ENCODE results near the gene ACADSB.

DNA sequence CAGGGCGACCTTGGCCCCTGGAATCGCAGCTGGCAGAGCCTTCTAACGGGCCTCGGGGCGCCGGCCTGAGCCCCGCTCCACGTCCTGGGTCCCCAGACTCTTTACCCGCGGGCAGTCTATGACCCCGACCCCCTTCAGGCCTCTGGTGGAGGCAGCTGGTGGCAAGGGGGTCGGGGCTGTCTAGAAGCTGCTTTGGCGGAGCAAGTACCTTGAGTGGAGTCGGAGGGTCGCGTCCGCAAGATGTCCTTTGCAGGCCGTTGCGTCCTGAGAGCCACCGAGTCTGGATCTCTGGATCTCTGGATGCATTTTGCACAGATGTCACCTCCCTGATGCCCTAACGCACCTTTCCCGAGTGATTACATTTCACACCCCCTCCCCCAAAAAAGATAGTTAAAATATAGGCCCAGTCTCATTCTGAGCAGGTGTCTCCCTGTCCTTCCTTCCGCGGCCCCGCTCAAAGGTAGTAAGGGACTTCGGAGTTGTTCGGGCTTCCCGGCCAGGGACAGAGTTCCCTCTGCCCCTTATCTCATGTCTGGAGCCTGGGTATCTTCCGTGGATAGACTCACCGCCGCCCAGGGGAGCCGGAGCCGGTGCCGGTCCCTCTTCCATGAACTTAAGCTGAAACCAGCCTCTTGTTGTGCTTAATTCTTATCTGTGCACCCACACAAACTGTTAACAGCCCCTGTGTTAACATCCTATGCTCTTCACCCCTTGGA lies 457 bp downstream of the ACADSB start:
- TF ChIP-seq, protein P1, sequence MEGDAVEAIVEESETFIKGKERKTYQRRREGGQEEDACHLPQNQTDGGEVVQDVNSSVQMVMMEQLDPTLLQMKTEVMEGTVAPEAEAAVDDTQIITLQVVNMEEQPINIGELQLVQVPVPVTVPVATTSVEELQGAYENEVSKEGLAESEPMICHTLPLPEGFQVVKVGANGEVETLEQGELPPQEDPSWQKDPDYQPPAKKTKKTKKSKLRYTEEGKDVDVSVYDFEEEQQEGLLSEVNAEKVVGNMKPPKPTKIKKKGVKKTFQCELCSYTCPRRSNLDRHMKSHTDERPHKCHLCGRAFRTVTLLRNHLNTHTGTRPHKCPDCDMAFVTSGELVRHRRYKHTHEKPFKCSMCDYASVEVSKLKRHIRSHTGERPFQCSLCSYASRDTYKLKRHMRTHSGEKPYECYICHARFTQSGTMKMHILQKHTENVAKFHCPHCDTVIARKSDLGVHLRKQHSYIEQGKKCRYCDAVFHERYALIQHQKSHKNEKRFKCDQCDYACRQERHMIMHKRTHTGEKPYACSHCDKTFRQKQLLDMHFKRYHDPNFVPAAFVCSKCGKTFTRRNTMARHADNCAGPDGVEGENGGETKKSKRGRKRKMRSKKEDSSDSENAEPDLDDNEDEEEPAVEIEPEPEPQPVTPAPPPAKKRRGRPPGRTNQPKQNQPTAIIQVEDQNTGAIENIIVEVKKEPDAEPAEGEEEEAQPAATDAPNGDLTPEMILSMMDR (IDR thresholded peaks at IDR 0.05), result no peak
- TF ChIP-seq POLR2A (IDR thresholded peaks at IDR 0.05), result no peak
